WTC11 (cell line): ENCODE results near the gene LDLRAD3. TPM values are rescaled to one million over a fixed set of nuclear protein-coding genes. Genes with fewer than 3 reads are reported as not detected.

Experiments
- ATAC-seq: fragments of 200-7000 bp; cut with Tn5 transposase; 2 replicates; pipeline ENCODE4 v1.10.0; 2021; ENCODE audit warnings: mild to moderate bottlenecking, moderate library complexity
- CTCF ChIA-PET: fragments of 300-600 bp; sonication (Branson Sonifier 250); formaldehyde crosslinking; loops from one replicate; lab custom pipeline; 2021; ENCODE audit warnings: antibody characterized with exemption; lab: Charles Lee
- POLR2A ChIA-PET: fragments of 350-600 bp; sonication (Branson Sonifier 250); formaldehyde crosslinking; loops from one replicate; lab custom pipeline; 2021; ENCODE audit warnings: antibody characterized with exemption; lab: Charles Lee
- DNase-seq: peaks from one replicate; pipeline ENCODE4 v3.0.0; 2021; ENCODE audit warnings: low spot score
- H3K27ac Mint-ChIP-seq: 2 replicates; pipeline ENCODE4 v1.8.0; 2021; ENCODE audit warnings: mixed read lengths
- H3K27me3 Mint-ChIP-seq: 2 replicates; pipeline ENCODE4 v1.8.0; 2021; ENCODE audit warnings: low read depth, mild to moderate bottlenecking, moderate library complexity, mixed read lengths
- H3K36me3 Mint-ChIP-seq: 2 replicates; pipeline ENCODE4 v1.8.0; 2021; ENCODE audit warnings: mixed read lengths
- H3K4me1 Mint-ChIP-seq: 2 replicates; pipeline ENCODE4 v1.8.0; 2022; ENCODE audit warnings: mixed read lengths
- H3K4me3 Mint-ChIP-seq: 2 replicates; pipeline ENCODE4 v1.8.0; 2021; ENCODE audit warnings: mild to moderate bottlenecking, moderate library complexity, mixed read lengths
- H3K9me3 Mint-ChIP-seq: 2 replicates; pipeline ENCODE4 v1.8.0; 2021; ENCODE audit warnings: mixed read lengths
- AFF4 ChIP-seq: sonication (generic); formaldehyde crosslinking; IDR thresholded peaks from 2 replicates; pipeline ENCODE4 v1.8.1; 2023; ENCODE audit warnings: mild to moderate bottlenecking, missing genetic modification reagents, borderline replicate concordance
- ATF3 ChIP-seq: sonication (generic); formaldehyde crosslinking; conservative IDR thresholded peaks from 2 replicates; pipeline ENCODE4 v1.8.1; 2022; ENCODE audit warnings: mild to moderate bottlenecking, missing genetic modification reagents
- ESRRA ChIP-seq: sonication (generic); formaldehyde crosslinking; IDR thresholded peaks from 2 replicates; pipeline ENCODE4 v1.8.1; 2022; ENCODE audit warnings: mild to moderate bottlenecking, missing genetic modification reagents, borderline replicate concordance
- FOXJ3 ChIP-seq: sonication (generic); formaldehyde crosslinking; IDR thresholded peaks from 2 replicates; pipeline ENCODE4 v1.9.0; 2021; ENCODE audit warnings: missing genetic modification reagents, mild to moderate bottlenecking, borderline replicate concordance
- GTF2I ChIP-seq: fragments of 250-450 bp; sonication (Bioruptor Pico); conservative IDR thresholded peaks from 2 replicates; pipeline ENCODE4 v1.4.0; 2021; ENCODE audit warnings: mild to moderate bottlenecking
- IRF1 ChIP-seq: sonication (generic); formaldehyde crosslinking; IDR thresholded peaks from 2 replicates; pipeline ENCODE4 v1.8.0; 2023; ENCODE audit warnings: missing genetic modification reagents
- JUN ChIP-seq: sonication (generic); formaldehyde crosslinking; IDR thresholded peaks from 2 replicates; pipeline ENCODE4 v1.8.0; 2023; ENCODE audit warnings: mild to moderate bottlenecking, missing genetic modification reagents
- KAT7 ChIP-seq: sonication (generic); formaldehyde crosslinking; IDR thresholded peaks from 2 replicates; pipeline ENCODE4 v1.8.1; 2023; ENCODE audit warnings: missing genetic modification reagents, mild to moderate bottlenecking, borderline replicate concordance
- MAX ChIP-seq: sonication (generic); formaldehyde crosslinking; IDR thresholded peaks from 2 replicates; pipeline ENCODE4 v1.8.0; 2022; ENCODE audit warnings: mild to moderate bottlenecking, missing genetic modification reagents
- MYBL2 ChIP-seq: sonication (generic); formaldehyde crosslinking; IDR thresholded peaks from 2 replicates; pipeline ENCODE4 v1.8.1; 2023; ENCODE audit warnings: mild to moderate bottlenecking, moderate library complexity, missing genetic modification reagents
- NFE2L1 ChIP-seq: sonication (generic); formaldehyde crosslinking; IDR thresholded peaks from 2 replicates; pipeline ENCODE4 v1.8.1; 2023; ENCODE audit warnings: missing genetic modification reagents
- PRRX2 ChIP-seq: fragments of 250-450 bp; sonication (Bioruptor Pico); IDR thresholded peaks from 2 replicates; pipeline ENCODE4 v1.8.0; 2021; ENCODE audit warnings: mild to moderate bottlenecking
- RELA ChIP-seq: sonication (generic); formaldehyde crosslinking; IDR thresholded peaks from 2 replicates; pipeline ENCODE4 v1.8.1; 2022; ENCODE audit warnings: missing genetic modification reagents, mild to moderate bottlenecking, borderline replicate concordance
- RORB ChIP-seq: fragments of 250-450 bp; sonication (Bioruptor Pico); IDR thresholded peaks from 2 replicates; pipeline ENCODE4 v1.9.0; 2021; ENCODE audit warnings: mild to moderate bottlenecking
- SMAD4 ChIP-seq: sonication (generic); formaldehyde crosslinking; IDR thresholded peaks from 2 replicates; pipeline ENCODE4 v1.8.0; 2022; ENCODE audit warnings: mild to moderate bottlenecking, missing genetic modification reagents
- TEAD1 ChIP-seq: sonication (generic); formaldehyde crosslinking; IDR thresholded peaks from 2 replicates; pipeline ENCODE4 v1.8.0; 2022; ENCODE audit warnings: mild to moderate bottlenecking, missing genetic modification reagents
- TP53 ChIP-seq: sonication (generic); formaldehyde crosslinking; IDR thresholded peaks from 2 replicates; pipeline ENCODE4 v1.8.1; 2023; ENCODE audit warnings: mild to moderate bottlenecking, missing genetic modification reagents
- ZNF416 ChIP-seq: fragments of 250-450 bp; sonication (Bioruptor Pico); IDR thresholded peaks from 2 replicates; pipeline ENCODE4 v1.9.0; 2021; ENCODE audit warnings: mild to moderate bottlenecking, inconsistent platforms
- ZNF671 ChIP-seq: fragments of 250-450 bp; sonication (Bioruptor Pico); IDR thresholded peaks from 2 replicates; pipeline ENCODE4 v1.8.0; 2021; ENCODE audit warnings: mild to moderate bottlenecking
- total RNA-seq: library from RNA; stranded (reverse); gene quantifications from 3 replicates; pipeline ENCODE4 v1.2.3, GENCODE V29; 2021

LDLRAD3 gene
- total RNA-seq, 1 experiment from 2014 or later, result 14.5 TPM

- Mint-ChIP-seq H3K36me3 (peaks cover 45% of the 10 kb centered on the region), H3K4me1 (peaks cover 63% of the 10 kb centered on the region), H3K9me3 (peaks cover 15% of the 10 kb centered on the region), H3K4me3 (peak overlapping the region; percentile 35), H3K27me3 (no peaks in the 10 kb centered on the region; the same call in 1 of the 2 replicates), H3K27ac (peak overlapping the region; percentile 98)
- POLR2A ChIA-PET, result interaction anchor here (0.9 to 1.0 kb wide), 3 partner anchors 12 to 18 kb away, joined by 3 to 5 read pairs (median 5); no protein-coding TSS in a partner anchor
- ATAC-seq (peak; percentile 93), DNase-seq (peak; percentile 33)
- CTCF ChIA-PET, result interaction anchor here (0.6 to 3.0 kb wide), 10 partner anchors 16 to 387 kb away, joined by 3 to 25 read pairs (median 6); no protein-coding TSS in a partner anchor
- TF ChIP-seq TEAD1, result peak; percentile 43; the same call in 1 of the 2 replicates
- no peak for TF ChIP-seq RORB (CRISPR knock-in tag)
Measured at GRCh38 chr11:36092314-36093030, 148.6 kb downstream of the LDLRAD3 start.

- H3K9me3 Mint-ChIP-seq, result peaks cover 15% of the 10 kb centered on the region
- H3K4me1 Mint-ChIP-seq, result peaks cover 62% of the 10 kb centered on the region
- DNase-seq (no peak), ATAC-seq (no peak)
- ChIA-PET POLR2A (no interaction called here), CTCF (interaction anchor here (1.2 to 3.0 kb wide), 4 partner anchors 24 to 272 kb away, joined by 3 to 25 read pairs (median 16); no protein-coding TSS in a partner anchor)
- TF ChIP-seq ATF3 (CRISPR knock-in tag), result no peak
- H3K27me3 Mint-ChIP-seq, result no peaks in the 10 kb centered on the region; the same call in 1 of the 2 replicates
- no peak overlapping the region for H3K4me3 Mint-ChIP-seq
- peaks cover 43% of the 10 kb centered on the region for H3K36me3 Mint-ChIP-seq
- peak overlapping the region; percentile 67 for H3K27ac Mint-ChIP-seq
Measured at GRCh38 chr11:36093548-36093947, 149.7 kb downstream of the LDLRAD3 start.

- peaks cover 47% of the 10 kb centered on the region for H3K36me3 Mint-ChIP-seq
Measured at GRCh38 chr11:36094164-36094563, 150.3 kb downstream of the LDLRAD3 start.

More at GRCh38 chr11:36094164-36094563, 150.3 kb downstream of the LDLRAD3 start:
- TF ChIP-seq GTF2I (CRISPR knock-in tag) (no peak), RELA (no peak), JUN (CRISPR knock-in tag) (no peak), PRRX2 (CRISPR knock-in tag) (no peak), KAT7 (CRISPR knock-in tag) (no peak), AFF4 (CRISPR knock-in tag) (no peak), TP53 (CRISPR knock-in tag) (no peak), ZNF416 (CRISPR knock-in tag) (no peak), SMAD4 (CRISPR knock-in tag) (no peak), IRF1 (CRISPR knock-in tag) (no peak), ESRRA (no peak), ATF3 (CRISPR knock-in tag) (no peak), FOXJ3 (no peak), NFE2L1 (CRISPR knock-in tag) (no peak), MAX (CRISPR knock-in tag) (no peak), ZNF671 (CRISPR knock-in tag) (no peak), MYBL2 (CRISPR knock-in tag) (no peak)
- CTCF ChIA-PET, result interaction anchor here (1.2 to 2.7 kb wide), 2 partner anchors 38 to 52 kb away, joined by 3 to 13 read pairs; no protein-coding TSS in a partner anchor
- DNase-seq (no peak), ATAC-seq (no peak)
- Mint-ChIP-seq H3K27me3 (no peaks in the 10 kb centered on the region; the same call in 1 of the 2 replicates), H3K27ac (peak overlapping the region; percentile 76), H3K9me3 (peaks cover 15% of the 10 kb centered on the region), H3K4me1 (peaks cover 63% of the 10 kb centered on the region), H3K4me3 (no peak overlapping the region)
- POLR2A ChIA-PET, result no interaction called here
